Keratinocyte (primary cell): Measurements from ENCODE around the gene RAB6A. TPM values are rescaled to one million over a fixed set of nuclear protein-coding genes. Genes with fewer than 3 reads are reported as not detected.

Experiments used
- DNase-seq: peaks from one replicate; pipeline ENCODE4 v3.0.0-alpha.2; 2011; ENCODE audit warnings: low read depth, missing footprints, low spot score
- FAIRE-seq: peaks from 2 replicates; lab custom pipeline; 2011; peaks lifted over from hg19 to GRCh38; lab: Jason Lieb, UNC
- H2AFZ ChIP-seq: 2 replicates; pipeline ENCODE4 v1.6.0; 2012; ENCODE audit warnings: low read length, control low read depth, inconsistent platforms; ENCODE audit not compliant: control insufficient read depth
- H3K27ac ChIP-seq: 2 replicates; pipeline ENCODE4 v1.5.1; 2011; ENCODE audit warnings: low read length; ENCODE audit not compliant: control insufficient read depth, insufficient read depth
- H3K27me3 ChIP-seq: 3 replicates; pipeline ENCODE4 v1.6.0; 2011; ENCODE audit warnings: low read length; ENCODE audit not compliant: control insufficient read depth, insufficient read depth; ENCODE audit errors: extremely low read depth
- H3K36me3 ChIP-seq, 2 experiments: 2 replicates in 1 of 2; 3 replicates in 1 of 2; pipeline ENCODE4 v1.5.1; 2011; ENCODE audit warnings: low read length in 2 of 2, mild to moderate bottlenecking in 1 of 2; ENCODE audit not compliant: control insufficient read depth in 2 of 2, insufficient read depth in 2 of 2; ENCODE audit errors: extremely low read depth in 1 of 2
- H3K4me1 ChIP-seq: 3 replicates; pipeline ENCODE4 v1.5.1; 2011; ENCODE audit warnings: low read length; ENCODE audit not compliant: control insufficient read depth, insufficient read depth; ENCODE audit errors: extremely low read depth
- H3K4me2 ChIP-seq: 3 replicates; pipeline ENCODE4 v1.6.0; 2011; ENCODE audit warnings: low read depth, low read length; ENCODE audit not compliant: control insufficient read depth, insufficient read depth; ENCODE audit errors: extremely low read depth
- H3K4me3 ChIP-seq, 3 experiments: fragments of 200-600 bp in 1 of 3; sonication (generic) in 1 of 3; 2 replicates in 2 of 3; 3 replicates in 1 of 3; pipeline ENCODE4 v1.5.1; 2011 to 2016; ENCODE audit warnings: low read length in 3 of 3, mild to moderate bottlenecking in 3 of 3, control low read depth in 2 of 3, inconsistent platforms in 1 of 3, low read depth in 1 of 3, mixed read lengths in 1 of 3, mixed run types in 1 of 3, moderate library complexity in 1 of 3; ENCODE audit not compliant: control insufficient read depth in 2 of 3, insufficient read depth in 2 of 3; ENCODE audit errors: extremely low read depth in 1 of 3
- H3K79me2 ChIP-seq: 2 replicates; pipeline ENCODE4 v1.6.0; 2012; ENCODE audit warnings: low read length; ENCODE audit not compliant: control insufficient read depth, insufficient read depth
- H3K9ac ChIP-seq: 3 replicates; pipeline ENCODE4 v1.6.0; 2011; ENCODE audit warnings: low read length; ENCODE audit not compliant: control insufficient read depth, insufficient read depth; ENCODE audit errors: extremely low read depth
- H3K9me1 ChIP-seq: 3 replicates; pipeline ENCODE4 v1.6.0; 2011; ENCODE audit warnings: low read length; ENCODE audit not compliant: control insufficient read depth, insufficient read depth; ENCODE audit errors: extremely low read depth
- H3K9me3 ChIP-seq: 2 replicates; pipeline ENCODE4 v1.5.1; 2012; ENCODE audit warnings: low read depth, low read length; ENCODE audit not compliant: control insufficient read depth
- H4K20me1 ChIP-seq: 3 replicates; pipeline ENCODE4 v1.6.0; 2011; ENCODE audit warnings: low read length; ENCODE audit not compliant: control insufficient read depth, insufficient read depth; ENCODE audit errors: extremely low read depth
- CTCF ChIP-seq, 3 experiments: IDR thresholded peaks in 1 of 3; conservative IDR thresholded peaks in 1 of 3; optimal IDR thresholded peaks in 1 of 3; 2 replicates in 2 of 3; 3 replicates in 1 of 3; pipeline versions ENCODE3 to v1.5.1; 2011; ENCODE audit warnings: low read length in 3 of 3, mild to moderate bottlenecking in 3 of 3, moderate library complexity in 2 of 3, control low read depth in 1 of 3, inconsistent platforms in 1 of 3; ENCODE audit not compliant: insufficient read depth in 2 of 3; ENCODE audit errors: extremely low read depth in 1 of 3
- EZH2 ChIP-seq: IDR thresholded peaks from one replicate; pipeline ENCODE4 v1.6.1; 2012; ENCODE audit warnings: inconsistent platforms, mild to moderate bottlenecking, low read length, moderate library complexity
- dilution Hi-C: fragments of 300-500 bp; cut with MboI; formaldehyde crosslinking; loops from one replicate; pipeline ENCODE4 v1.7.0; 2020; ENCODE audit warnings: low sequenced_read_pairs; ENCODE audit not compliant: extremely low pct_ligation_motif_present
- polyA plus RNA-seq, 5 experiments: library from polyadenylated mRNA; depleted of rRNA in 3 of 5; stranded (reverse) in 3 of 5; stranded (forward) in 1 of 5; unstranded in 1 of 5; fragments of >200 nt; gene quantifications; 1 replicate in 1 of 5; 2 replicates in 3 of 5; 3 replicates in 1 of 5; pipeline versions ENCODE4 v1.2.1 to v1.2.3, GENCODE V29; 2011 to 2012; ENCODE audit warnings: missing spikeins in 2 of 5, low read depth in 1 of 5, low replicate concordance in 1 of 5

The RAB6A gene
- polyA plus RNA-seq, 1 donor (not counting 4 experiments of a cell fraction or from before 2014, with no cell fraction given): 142 TPM

GRCh38 chr11:73747762-73748161 lies 13.1 kb downstream of the RAB6A start:
- H3K4me3 ChIP-seq: no peak overlapping the region
- peaks cover 3% of the 10 kb centered on the region for H3K4me1 ChIP-seq
- H3K27ac ChIP-seq: no peak overlapping the region
- no peak for TF ChIP-seq EZH2
- no peak for TF ChIP-seq CTCF (optimal IDR thresholded peaks at IDR 0.05 in 1 of 3, IDR thresholded peaks at IDR 0.05 in 1 of 3, conservative IDR thresholded peaks at IDR 0.05 in 1 of 3; ENCODE audit: extremely low read depth in 1 of 3, insufficient read depth in 2 of 3, low read length in 3 of 3)
- FAIRE-seq (no peak), DNase-seq (no peak)
- H3K36me3 ChIP-seq: peaks cover 0 to 4% of the 10 kb centered on the region in 2 experiments
- H3K79me2 ChIP-seq: peaks cover 96% of the 10 kb centered on the region
- dilution Hi-C loops: no loop called here
- H3K27me3 ChIP-seq: no peaks in the 10 kb centered on the region
- H3K9ac ChIP-seq: no peak overlapping the region
- H3K9me1 ChIP-seq: no peaks in the 10 kb centered on the region
- no peaks in the 10 kb centered on the region for H3K9me3 ChIP-seq
- H2AFZ ChIP-seq: no peak overlapping the region
- H3K4me2 ChIP-seq: no peak overlapping the region
- peaks cover 21% of the 10 kb centered on the region for H4K20me1 ChIP-seq

GRCh38 chr11:73746701-73747100 lies 14.2 kb downstream of the RAB6A start:
- FAIRE-seq (no peak), DNase-seq (no peak)
- Histone ChIP-seq H3K4me3 (no peak overlapping the region), H3K27me3 (no peaks in the 10 kb centered on the region), H4K20me1 (peaks cover 17% of the 10 kb centered on the region), H3K27ac (no peak overlapping the region), H2AFZ (no peak overlapping the region), H3K9ac (no peak overlapping the region), H3K9me3 (no peaks in the 10 kb centered on the region), H3K79me2 (peaks cover 95% of the 10 kb centered on the region), H3K4me1 (no peaks in the 10 kb centered on the region), H3K4me2 (no peak overlapping the region), H3K36me3 (no peaks in the 10 kb centered on the region), H3K9me1 (no peaks in the 10 kb centered on the region)
- dilution Hi-C loops: no loop called here
- TF ChIP-seq CTCF (optimal IDR thresholded peaks at IDR 0.05 in 1 of 3, IDR thresholded peaks at IDR 0.05 in 1 of 3, conservative IDR thresholded peaks at IDR 0.05 in 1 of 3; ENCODE audit: extremely low read depth in 1 of 3, insufficient read depth in 2 of 3, low read length in 3 of 3) (no peak), EZH2 (no peak)
